Measurements from ENCODE around the gene LMLN. TPM values are rescaled to one million over a fixed set of nuclear protein-coding genes. Genes with fewer than 3 reads are reported as not detected.
"Not testable (repeated sequence)": the region's sequence is repeated elsewhere in the genome, so short reads cannot be mapped to it uniquely, and the experiment has no call there.

Gene LMLN
- total RNA-seq, 1 donor from 2014 or later = 7.7 TPM

GRCh38 chr3:197963019-197963637, 3.1 kb downstream of the LMLN start:
- TF ChIP-seq CTCF (IDR thresholded peaks at IDR 0.05) = no peak
- no peak overlapping the region for H3K4me3 Mint-ChIP-seq (ENCODE audit: unreplicated experiment)

DNA sequence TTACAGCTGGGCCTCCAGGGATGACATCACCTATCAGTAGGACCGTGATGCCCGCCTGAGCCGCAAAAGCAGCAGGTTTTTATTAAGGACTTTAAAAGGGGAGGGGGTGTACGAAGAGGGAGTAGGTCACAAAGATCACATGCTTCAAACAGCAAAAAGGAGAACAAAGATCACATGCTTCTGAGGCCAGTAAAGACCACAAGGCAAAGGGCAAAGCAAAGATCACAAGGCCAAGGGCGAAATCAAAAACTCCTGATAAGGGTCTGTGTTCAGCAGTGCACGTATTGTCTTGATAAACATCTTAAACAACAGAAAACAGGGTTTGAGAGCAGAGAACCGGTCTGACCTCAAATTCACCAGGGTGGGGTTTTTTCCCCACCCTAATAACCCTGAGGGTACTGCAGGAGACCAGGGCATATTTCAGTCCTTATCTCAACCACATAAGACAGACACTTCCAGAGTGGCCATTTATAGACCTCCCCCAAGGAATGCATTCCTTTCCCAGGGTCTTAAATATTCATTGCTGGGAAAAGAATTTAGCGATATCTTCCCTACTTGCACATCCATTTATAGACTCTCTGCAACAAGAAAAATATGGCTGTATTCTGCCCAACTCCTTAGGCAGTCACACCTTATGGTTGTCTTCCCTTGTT, 7.4 kb downstream of the LMLN start:
- DNase-seq (ENCODE audit: low spot score); H3K27ac Mint-ChIP-seq (ENCODE audit: unreplicated experiment); H3K4me3 Mint-ChIP-seq (ENCODE audit: unreplicated experiment); H3K27me3 Mint-ChIP-seq (ENCODE audit: low read depth); H3K4me1 Mint-ChIP-seq (ENCODE audit: low read depth): not testable (repeated sequence)
- H3K9me3 Mint-ChIP-seq (ENCODE audit: low read depth) = peaks cover 23% of the 10 kb centered on the region
- peaks cover 10% of the 10 kb centered on the region for H3K36me3 Mint-ChIP-seq (ENCODE audit: low read depth)

More at GRCh38 chr3:197963019-197963637, 3.1 kb downstream of the LMLN start:
- H3K9me3 Mint-ChIP-seq (ENCODE audit: low read depth) = peaks cover 9% of the 10 kb centered on the region
- no peak overlapping the region for H3K27ac Mint-ChIP-seq (ENCODE audit: unreplicated experiment)
- peaks cover 32% of the 10 kb centered on the region for H3K4me1 Mint-ChIP-seq (ENCODE audit: low read depth)
- H3K27me3 Mint-ChIP-seq (ENCODE audit: low read depth) = no peaks in the 10 kb centered on the region
- DNase-seq (ENCODE audit: low spot score) = no peak
- H3K36me3 Mint-ChIP-seq (ENCODE audit: low read depth) = peaks cover 6% of the 10 kb centered on the region

DNA sequence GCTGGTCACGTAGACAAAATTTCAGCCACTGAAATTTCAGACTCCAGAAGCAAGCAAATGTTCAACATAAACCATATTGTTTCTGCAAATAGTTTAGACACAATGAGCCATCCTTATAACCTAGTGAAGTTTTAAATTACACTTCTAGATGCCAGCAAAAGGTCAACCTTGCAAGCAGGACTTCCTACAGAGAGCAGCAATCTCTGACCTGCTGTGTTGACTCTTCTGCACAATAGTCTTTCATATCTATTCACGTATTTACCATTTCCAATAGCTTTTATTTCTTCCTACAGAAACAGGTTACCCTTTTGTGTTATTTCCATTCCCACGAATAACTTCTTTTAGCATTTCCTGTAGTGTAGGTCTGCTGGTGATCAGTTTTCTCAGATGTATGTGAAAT, 10.6 kb downstream of the LMLN start:
- Mint-ChIP-seq H3K4me3 (ENCODE audit: unreplicated experiment) (no peak overlapping the region), H3K4me1 (ENCODE audit: low read depth) (no peaks in the 10 kb centered on the region), H3K9me3 (ENCODE audit: low read depth) (peaks cover 29% of the 10 kb centered on the region), H3K27me3 (ENCODE audit: low read depth) (no peaks in the 10 kb centered on the region), H3K36me3 (ENCODE audit: low read depth) (peaks cover 13% of the 10 kb centered on the region), H3K27ac (ENCODE audit: unreplicated experiment) (no peak overlapping the region)
- no peak for DNase-seq (ENCODE audit: low spot score)
- TF ChIP-seq CTCF (IDR thresholded peaks at IDR 0.05) = no peak

DNA sequence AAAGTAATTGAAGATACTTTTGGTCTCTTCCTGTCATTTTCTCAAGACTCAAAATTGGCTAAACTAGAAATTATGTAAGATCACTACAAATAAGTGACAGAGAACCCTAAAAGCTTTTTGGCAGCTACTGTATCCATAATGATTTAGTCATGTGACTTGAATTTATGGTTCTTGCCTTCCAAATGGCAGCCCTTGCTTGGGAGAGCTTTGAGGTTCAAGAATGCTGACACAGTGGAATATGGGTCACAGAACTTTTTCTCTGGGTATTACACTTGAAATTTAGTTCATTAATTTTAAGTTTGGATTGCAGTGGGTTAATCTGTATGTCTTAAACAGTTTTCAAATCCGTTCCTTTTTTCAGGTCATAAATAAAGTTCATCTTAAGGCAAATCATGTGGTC, 14.0 kb downstream of the LMLN start:
- no peak overlapping the region for H3K27ac Mint-ChIP-seq (ENCODE audit: unreplicated experiment)
- H3K27me3 Mint-ChIP-seq (ENCODE audit: low read depth) = no peaks in the 10 kb centered on the region
- TF ChIP-seq CTCF (IDR thresholded peaks at IDR 0.05) = no peak
- H3K9me3 Mint-ChIP-seq (ENCODE audit: low read depth) = peaks cover 18% of the 10 kb centered on the region
- peaks cover 9% of the 10 kb centered on the region for H3K36me3 Mint-ChIP-seq (ENCODE audit: low read depth)
- H3K4me3 Mint-ChIP-seq (ENCODE audit: unreplicated experiment) = no peak overlapping the region
- DNase-seq (ENCODE audit: low spot score) = no peak
- H3K4me1 Mint-ChIP-seq (ENCODE audit: low read depth) = no peaks in the 10 kb centered on the region

- H3K9me3 Mint-ChIP-seq (ENCODE audit: low read depth) = peaks cover 18% of the 10 kb centered on the region
- no peak overlapping the region for H3K4me3 Mint-ChIP-seq (ENCODE audit: unreplicated experiment)
- TF ChIP-seq CTCF (IDR thresholded peaks at IDR 0.05) = no peak
- H3K27me3 Mint-ChIP-seq (ENCODE audit: low read depth) = no peaks in the 10 kb centered on the region
- H3K36me3 Mint-ChIP-seq (ENCODE audit: low read depth) = peaks cover 9% of the 10 kb centered on the region
- H3K27ac Mint-ChIP-seq (ENCODE audit: unreplicated experiment) = no peak overlapping the region
- no peaks in the 10 kb centered on the region for H3K4me1 Mint-ChIP-seq (ENCODE audit: low read depth)
- no peak for DNase-seq (ENCODE audit: low spot score)
These were observed 15.3 kb downstream of the LMLN start for GRCh38 chr3:197975311-197975710.

GRCh38 chr3:197983076-197983475, 23.1 kb downstream of the LMLN start:
- no peak for DNase-seq (ENCODE audit: low spot score)
- no peaks in the 10 kb centered on the region for H3K9me3 Mint-ChIP-seq (ENCODE audit: low read depth)
- no peak overlapping the region for H3K27ac Mint-ChIP-seq (ENCODE audit: unreplicated experiment)
- no peaks in the 10 kb centered on the region for H3K27me3 Mint-ChIP-seq (ENCODE audit: low read depth)
- H3K4me1 Mint-ChIP-seq (ENCODE audit: low read depth) = no peaks in the 10 kb centered on the region
- peaks cover 3% of the 10 kb centered on the region for H3K36me3 Mint-ChIP-seq (ENCODE audit: low read depth)
- no peak overlapping the region for H3K4me3 Mint-ChIP-seq (ENCODE audit: unreplicated experiment)
- TF ChIP-seq CTCF (IDR thresholded peaks at IDR 0.05) = no peak

All from chondrocyte (in vitro differentiated cells).